Stimulated activated CD4-positive, alpha-beta T cell treated with anti-CD3 and anti-CD28 coated beads, TNF-alpha, amount 100 ng/mL, for 4 hours (primary cell): ENCODE results near the gene FURIN.
"Not testable (repeated sequence)": the region's sequence is repeated elsewhere in the genome, so short reads cannot be mapped to it uniquely, and the experiment has no call there.

Source experiments
- DNase-seq, 3 experiments: peaks; one replicate each; pipeline ENCODE4 v3.0.0-alpha.2; 2020; ENCODE audit warnings: low read depth in 3 of 3

Gene FURIN

GRCh38 chr15:90902040-90902839 is 33.9 kb downstream of the FURIN start:
- DNase-seq: peak; percentile 46 to 55 (median 50)

- peak; percentile 68 to 72 (median 70) for DNase-seq
These were observed 34.7 kb downstream of the FURIN start, which contains the start of gene MAN2A2 for GRCh38 chr15:90902840-90903732. TSS of gene MAN2A2 (plus strand) at chr15:90903302. CDS start at chr15:90904208, 906 bp downstream.

- DNase-seq: no peak
These were observed 35.5 kb downstream of the FURIN start for GRCh38 chr15:90903733-90904536.

- no peak for DNase-seq
These were observed 36.4 kb downstream of the FURIN start for GRCh38 chr15:90904746-90905145.

- DNase-seq: no peak
These were observed 37.2 kb downstream of the FURIN start for GRCh38 chr15:90905306-90906180.

DNA sequence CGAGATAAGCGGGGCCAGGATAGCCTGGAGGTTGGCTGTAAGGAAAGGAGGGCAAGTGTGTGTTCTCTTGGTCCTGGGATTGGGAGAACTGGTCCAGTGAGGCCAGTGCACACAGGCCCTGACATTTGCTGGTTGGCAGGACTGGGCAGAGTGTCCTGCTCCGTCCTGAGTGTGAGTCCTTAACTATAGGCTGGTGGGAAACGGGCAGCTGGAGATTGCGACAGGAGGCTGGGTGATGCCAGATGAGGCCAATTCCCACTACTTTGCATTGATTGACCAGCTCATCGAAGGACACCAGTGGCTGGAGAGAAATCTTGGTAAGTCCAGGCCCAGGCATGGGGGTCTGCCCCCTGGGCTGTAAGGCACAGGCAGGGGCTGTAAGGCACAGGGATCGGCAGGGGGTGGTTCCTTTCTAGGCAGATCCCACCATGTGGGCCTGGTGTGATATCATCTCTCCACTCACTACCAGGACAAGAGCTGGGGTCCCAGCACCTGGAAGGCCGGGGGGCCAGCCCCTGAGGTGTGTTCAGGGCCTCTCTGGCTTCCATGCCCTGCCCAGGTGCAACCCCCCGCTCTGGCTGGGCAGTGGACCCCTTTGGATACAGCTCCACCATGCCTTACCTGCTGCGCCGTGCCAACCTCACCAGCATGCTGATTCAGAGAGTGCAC is 37.9 kb downstream of the FURIN start:
- DNase-seq: no peak

DNA sequence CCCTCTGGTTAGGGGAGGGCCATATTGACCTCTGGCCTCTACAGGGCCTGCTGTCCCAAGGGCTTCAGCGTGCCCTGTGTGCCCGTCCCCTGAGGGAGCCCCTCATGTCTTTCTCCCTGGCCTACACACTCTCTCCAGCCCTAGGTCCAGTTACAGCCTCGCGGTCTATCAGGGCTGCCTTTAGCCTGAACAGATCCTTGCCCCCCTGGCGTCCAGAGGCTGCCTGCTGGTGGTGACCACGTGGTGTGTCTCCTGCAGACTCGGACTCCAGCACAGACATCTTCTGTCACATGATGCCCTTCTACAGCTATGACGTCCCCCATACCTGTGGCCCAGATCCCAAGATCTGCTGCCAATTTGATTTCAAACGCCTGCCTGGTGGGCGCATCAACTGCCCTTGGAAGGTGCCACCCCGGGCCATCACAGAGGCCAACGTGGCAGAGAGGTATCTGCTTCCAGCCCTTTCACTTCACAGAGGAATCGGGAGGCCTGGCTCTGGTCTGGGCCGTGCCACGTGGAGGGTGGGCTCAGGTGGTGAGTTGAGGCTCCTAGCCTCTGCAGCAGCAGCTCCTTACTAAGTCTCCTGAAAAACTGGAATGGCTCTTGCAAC is 38.8 kb downstream of the FURIN start:
- no peak for DNase-seq

DNA sequence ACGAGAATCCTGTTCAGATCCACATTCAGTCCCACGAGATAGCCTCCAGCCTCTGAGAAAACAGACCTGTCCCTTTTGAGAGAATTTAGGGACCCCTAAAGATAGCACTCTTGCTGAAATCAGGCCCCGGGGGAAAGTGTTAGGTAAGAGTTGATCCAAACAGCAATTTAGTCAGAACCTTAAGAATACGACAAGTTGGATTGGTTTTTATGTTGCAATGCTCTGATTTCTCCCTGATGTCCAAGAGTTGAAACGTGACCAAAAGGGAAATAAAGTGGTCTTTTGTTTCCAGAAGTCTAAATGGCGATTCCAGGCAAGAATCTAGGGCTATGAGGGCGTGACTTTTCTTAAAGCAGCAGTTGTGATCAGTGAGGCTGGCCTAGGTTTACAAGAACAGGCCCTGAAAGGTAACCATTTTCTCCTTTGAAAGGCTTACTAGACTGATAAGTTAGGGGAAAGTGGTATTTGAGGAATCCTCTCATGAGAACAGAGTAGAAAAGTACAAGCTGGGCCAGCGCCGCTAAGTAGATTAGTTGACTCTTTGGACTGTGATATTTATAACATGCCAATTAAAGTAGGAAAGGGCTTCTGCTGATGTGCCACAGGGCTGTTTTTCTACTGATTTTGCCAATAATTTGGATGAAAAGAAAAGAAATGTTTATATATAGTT is 39.6 kb downstream of the FURIN start:
- DNase-seq: no peak

DNA sequence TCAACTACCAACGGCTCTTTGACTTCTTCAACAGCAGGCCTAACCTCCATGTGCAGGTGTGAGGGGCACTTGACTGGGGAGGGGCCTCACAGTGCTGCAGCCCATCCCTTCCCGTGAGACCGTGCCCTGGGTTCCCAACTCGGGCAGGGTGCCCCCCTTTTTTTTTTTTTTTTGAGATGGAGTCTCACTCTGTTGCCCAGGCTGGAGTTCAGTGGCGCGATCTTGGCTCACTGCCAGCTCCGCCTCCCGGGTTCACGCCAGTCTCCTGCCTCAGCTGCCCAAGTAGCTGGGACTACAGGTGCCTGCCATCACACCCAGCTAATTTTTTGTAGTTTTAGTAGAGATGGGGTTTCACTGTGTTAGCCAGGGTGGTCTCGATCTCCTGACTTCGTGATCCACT is 41.1 kb downstream of the FURIN start:
- not testable (repeated sequence) for DNase-seq

- DNase-seq: no peak
These were observed 41.6 kb downstream of the FURIN start for GRCh38 chr15:90909976-90910375.

DNA sequence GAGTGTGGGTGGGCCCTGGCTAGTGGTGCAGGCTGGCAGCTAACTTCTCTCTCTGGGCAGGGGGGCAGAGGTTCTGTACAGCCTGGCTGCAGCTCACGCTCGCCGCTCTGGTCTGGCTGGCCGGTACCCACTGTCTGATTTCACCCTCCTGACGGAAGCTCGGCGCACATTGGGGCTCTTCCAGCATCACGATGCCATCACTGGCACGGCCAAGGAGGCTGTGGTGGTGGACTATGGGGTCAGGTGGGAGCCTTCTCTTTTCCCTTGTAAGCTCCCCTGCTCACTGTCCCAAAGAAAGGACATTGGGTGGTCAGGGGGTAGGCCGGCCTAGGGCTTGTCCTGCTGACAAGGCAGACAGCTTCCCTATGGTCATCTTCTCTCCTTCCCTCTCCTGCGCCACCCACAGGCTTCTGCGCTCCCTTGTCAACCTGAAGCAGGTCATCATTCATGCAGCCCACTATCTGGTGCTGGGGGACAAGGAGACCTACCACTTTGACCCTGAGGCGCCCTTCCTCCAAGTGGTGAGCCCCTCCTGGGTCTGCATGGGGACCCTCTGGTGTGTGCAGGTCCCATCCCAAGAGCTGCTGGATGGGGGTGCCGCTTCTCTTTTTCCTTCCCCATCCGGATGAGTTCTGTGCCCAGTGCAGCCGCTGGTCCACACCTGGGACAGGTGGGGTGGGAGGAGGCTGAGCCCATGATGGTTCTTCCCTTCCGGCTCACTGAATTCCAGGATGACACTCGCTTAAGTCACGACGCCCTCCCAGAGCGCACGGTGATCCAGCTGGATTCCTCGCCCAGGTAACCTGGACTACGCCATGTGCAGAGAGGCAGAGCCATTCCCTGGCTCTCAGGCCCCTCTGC is 42.3 kb downstream of the FURIN start:
- DNase-seq: no peak

DNA sequence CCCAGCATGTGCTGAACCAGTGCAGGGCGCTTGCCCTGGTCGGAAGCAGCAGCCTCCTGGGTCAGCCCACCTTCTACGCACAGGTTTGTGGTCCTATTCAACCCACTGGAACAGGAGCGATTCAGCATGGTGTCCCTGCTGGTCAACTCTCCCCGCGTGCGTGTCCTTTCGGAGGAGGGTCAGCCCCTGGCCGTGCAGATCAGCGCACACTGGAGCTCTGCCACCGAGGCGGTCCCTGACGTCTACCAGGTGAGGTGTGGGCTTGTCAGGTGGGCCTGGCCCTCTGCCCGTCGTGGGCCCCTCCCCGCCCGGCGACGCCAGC is 42.9 kb downstream of the FURIN start:
- DNase-seq: no peak

- no peak for DNase-seq
These were observed 43.8 kb downstream of the FURIN start for GRCh38 chr15:90911906-90912769.

GRCh38 chr15:90912770-90913075 is 44.3 kb downstream of the FURIN start:
- DNase-seq: no peak

DNA sequence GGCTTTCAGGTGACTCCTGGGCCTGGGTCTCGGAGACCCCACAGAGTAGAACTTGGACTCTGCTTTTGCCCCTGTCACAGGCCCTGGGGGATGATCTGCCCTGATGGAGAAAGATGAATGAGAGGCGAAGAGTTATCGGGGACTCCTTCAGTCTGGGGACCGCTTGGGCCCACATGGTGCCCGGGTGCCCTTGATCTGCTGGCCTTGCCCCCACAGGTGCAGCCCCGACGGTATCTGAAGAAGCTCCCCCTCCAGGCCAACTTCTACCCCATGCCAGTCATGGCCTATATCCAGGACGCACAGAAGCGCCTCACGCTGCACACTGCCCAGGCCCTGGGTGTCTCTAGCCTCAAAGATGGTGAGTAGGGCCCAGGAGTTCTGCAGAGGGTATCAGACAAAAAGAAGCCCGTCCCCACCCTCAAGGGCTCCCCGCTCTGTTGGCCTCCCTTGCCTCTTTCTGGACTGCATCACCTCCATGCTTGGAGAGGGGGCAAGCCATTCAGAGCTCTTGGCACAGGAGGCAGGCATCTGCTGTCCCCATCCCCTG is 45.1 kb downstream of the FURIN start:
- no peak for DNase-seq

DNA sequence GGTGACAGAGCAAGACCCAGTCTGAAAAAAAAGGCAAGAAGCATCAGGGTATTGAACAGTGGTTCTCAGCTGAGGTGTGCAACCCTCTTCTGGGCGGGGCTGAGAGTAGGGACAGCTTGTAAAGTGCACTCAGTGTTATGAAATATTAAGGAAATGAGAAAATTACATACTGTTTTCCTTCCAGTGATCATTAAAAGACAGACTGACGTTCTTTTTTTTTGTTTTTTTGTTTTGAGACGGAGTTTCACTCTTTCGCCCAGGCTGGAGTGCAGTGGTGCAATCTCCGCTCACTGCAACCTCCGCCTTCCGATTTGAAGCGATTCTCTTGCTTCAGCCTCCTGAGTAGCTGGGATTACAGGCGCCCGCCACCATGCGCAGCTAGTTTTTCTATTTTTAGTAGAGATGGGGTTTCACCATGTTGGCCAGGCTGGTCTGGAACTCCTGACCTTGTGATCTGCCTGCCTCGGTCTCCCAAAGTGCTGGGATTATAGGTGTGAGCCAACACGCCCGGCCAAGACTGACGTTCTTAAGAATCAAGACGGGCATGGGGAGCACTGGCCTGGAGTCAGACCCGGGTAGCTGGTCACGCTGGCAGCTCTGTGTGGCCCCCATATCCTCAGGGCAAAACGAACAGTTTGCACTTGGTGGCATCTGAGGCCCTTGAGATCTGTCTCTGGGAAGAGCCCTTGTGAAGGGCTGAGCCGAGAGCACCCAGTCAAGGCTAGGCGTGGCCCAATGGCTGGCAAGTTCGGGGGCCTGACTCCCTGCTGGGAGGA is 46.1 kb downstream of the FURIN start:
- no peak for DNase-seq
